Endothelial cell of umbilical vein (primary cell): Measurements from ENCODE around the gene C1QTNF5. TPM values are rescaled to one million over a fixed set of nuclear protein-coding genes. Genes with fewer than 3 reads are reported as not detected.

Experiments
- BruUV-seq: library from RNA; stranded (reverse); fragments of 400-500 nt; replicated peaks from 2 replicates; lab custom pipeline; 2021; lab: Mats Ljungman, UMichigan
- CTCF ChIA-PET: fragments of 300-600, 350-600 bp; sonication (Branson Sonifier 250); formaldehyde crosslinking; loops from one replicate; lab custom pipeline; 2021; ENCODE audit warnings: antibody characterized with exemption, inconsistent platforms; lab: Charles Lee
- POLR2A ChIA-PET: fragments of 300-600, 350-600 bp; sonication (Branson Sonifier 250); formaldehyde crosslinking; loops from one replicate; lab custom pipeline; 2021; ENCODE audit warnings: antibody characterized with exemption, inconsistent platforms; lab: Charles Lee
- DNase-seq: peaks from one replicate; pipeline ENCODE4 v3.0.0-alpha.2; 2011; ENCODE audit warnings: low read depth, low spot score
- FAIRE-seq: peaks from 2 replicates; lab custom pipeline; 2011; peaks lifted over from hg19 to GRCh38; lab: Jason Lieb, UNC
- H2AFZ ChIP-seq: 2 replicates; pipeline ENCODE4 v1.6.0; 2012; ENCODE audit warnings: low read depth, low read length, control low read depth, inconsistent platforms
- H3K27ac ChIP-seq: 2 replicates; pipeline ENCODE4 v1.5.1; 2011; ENCODE audit warnings: low read depth, mild to moderate bottlenecking, control low read depth, low read length, moderate library complexity; ENCODE audit not compliant: insufficient read depth
- H3K27me3 ChIP-seq, 2 experiments: 2 replicates each; pipeline versions ENCODE4 v1.6.0 to v1.6.1; 2011; ENCODE audit warnings: low read length in 2 of 2, mixed read lengths in 1 of 2; ENCODE audit not compliant: control insufficient read depth in 2 of 2, insufficient read depth in 2 of 2
- H3K36me3 ChIP-seq, 2 experiments: 2 replicates in 1 of 2; 3 replicates in 1 of 2; pipeline ENCODE4 v1.5.1; 2011; ENCODE audit warnings: low read length in 2 of 2, mild to moderate bottlenecking in 1 of 2, moderate library complexity in 1 of 2; ENCODE audit not compliant: control insufficient read depth in 2 of 2, insufficient read depth in 2 of 2; ENCODE audit errors: extremely low read depth in 1 of 2
- H3K4me1 ChIP-seq: 3 replicates; pipeline ENCODE4 v1.5.1; 2011; ENCODE audit warnings: mild to moderate bottlenecking, low read length; ENCODE audit not compliant: control insufficient read depth, insufficient read depth; ENCODE audit errors: extremely low read depth
- H3K4me2 ChIP-seq: 2 replicates; pipeline ENCODE4 v1.6.1; 2011; ENCODE audit warnings: low read length, control low read depth, mixed read lengths; ENCODE audit not compliant: insufficient read depth
- H3K4me3 ChIP-seq, 3 experiments: fragments of 200-600 bp in 1 of 3; sonication (generic), shearing (Covaris generic) in 1 of 3; replicated peaks in 1 of 3; 2 replicates each; pipeline ENCODE4 v1.5.1; 2011 to 2016; ENCODE audit warnings: control low read depth in 3 of 3, low read length in 3 of 3, mild to moderate bottlenecking in 2 of 3, inconsistent platforms in 1 of 3, low read depth in 1 of 3, moderate library complexity in 1 of 3; ENCODE audit not compliant: insufficient read depth in 1 of 3
- H3K79me2 ChIP-seq: 2 replicates; pipeline ENCODE4 v1.6.0; 2012; ENCODE audit warnings: low read length, inconsistent platforms; ENCODE audit not compliant: control insufficient read depth, insufficient read depth
- H3K9ac ChIP-seq: replicated peaks from 2 replicates; pipeline ENCODE3; 2011; ENCODE audit warnings: low read length, control low read depth; ENCODE audit not compliant: insufficient read depth; ENCODE audit errors: extremely low read depth
- H3K9me1 ChIP-seq: replicated peaks from 3 replicates; pipeline ENCODE4 v1.6.0; 2011; ENCODE audit warnings: mild to moderate bottlenecking, low read length; ENCODE audit not compliant: control insufficient read depth, insufficient read depth; ENCODE audit errors: extremely low read depth
- H3K9me3 ChIP-seq: replicated peaks from 2 replicates; pipeline ENCODE4 v1.5.1; 2012; ENCODE audit warnings: low read length, inconsistent platforms; ENCODE audit not compliant: control insufficient read depth, insufficient read depth
- H4K20me1 ChIP-seq: replicated peaks from 2 replicates; pipeline ENCODE3; 2011; ENCODE audit warnings: mild to moderate bottlenecking, low read length; ENCODE audit not compliant: control insufficient read depth, insufficient read depth; ENCODE audit errors: extremely low read depth
- EZH2 ChIP-seq: IDR thresholded peaks from 2 replicates; pipeline ENCODE4 v1.6.1; 2012; ENCODE audit warnings: borderline replicate concordance, low read depth, mild to moderate bottlenecking, moderate library complexity, low read length, inconsistent platforms; ENCODE audit not compliant: severe bottlenecking
- MYC ChIP-seq: IDR thresholded peaks from one replicate; pipeline ENCODE4 v1.6.1; 2011; ENCODE audit warnings: mild to moderate bottlenecking, low read depth, low read length
- POLR2A ChIP-seq: IDR thresholded peaks from 2 replicates; pipeline ENCODE4 v1.6.1; 2012; ENCODE audit warnings: low read depth, mild to moderate bottlenecking, control low read depth, low read length
- POLR2AphosphoS5 ChIP-seq: IDR thresholded peaks from 2 replicates; pipeline ENCODE4 v1.6.1; 2012; ENCODE audit warnings: low read depth, mild to moderate bottlenecking, control low read depth, low read length, moderate library complexity; ENCODE audit not compliant: insufficient read depth
- dilution Hi-C: fragments of 300-500 bp; cut with MboI; formaldehyde crosslinking; loops from one replicate; pipeline ENCODE4 v1.15.0; 2019; ENCODE audit warnings: low sequenced_read_pairs; ENCODE audit not compliant: extremely low pct_ligation_motif_present
- intact Hi-C: fragments of 100-400 bp; cut with micrococcal nuclease; formaldehyde crosslinking; loops from one replicate; pipeline ENCODE4 v1.10.0; 2022
- polyA plus RNA-seq, 4 experiments: library from polyadenylated mRNA; depleted of rRNA in 3 of 4; stranded (reverse) in 3 of 4; unstranded in 1 of 4; fragments of >200 nt; gene quantifications; 2 replicates each; pipeline versions ENCODE4 v1.2.1 to v1.2.3, GENCODE V29; 2011 to 2012; ENCODE audit warnings: missing spikeins in 1 of 4
- total RNA-seq: library from RNA; stranded (reverse); gene quantifications from 2 replicates; pipeline ENCODE4 v1.2.3, GENCODE V29; 2021
- TF ChIP-seq, protein P1 (sequence below), 2 donors: IDR thresholded peaks; 1 replicate in 1 of 2; 2 replicates in 1 of 2; pipeline ENCODE4 v1.5.1; 2011; ENCODE audit warnings: low read length in 2 of 2, mild to moderate bottlenecking in 2 of 2, moderate library complexity in 2 of 2, control low read depth in 1 of 2, inconsistent platforms in 1 of 2, low read depth in 1 of 2; ENCODE audit not compliant: insufficient read depth in 1 of 2; ENCODE audit errors: extremely low read depth in 1 of 2

The C1QTNF5 gene
- total and polyA plus RNA-seq, 2 donors (not counting 3 experiments of a cell fraction or from before 2014, with no cell fraction given): 126 to 201 TPM

DNA sequence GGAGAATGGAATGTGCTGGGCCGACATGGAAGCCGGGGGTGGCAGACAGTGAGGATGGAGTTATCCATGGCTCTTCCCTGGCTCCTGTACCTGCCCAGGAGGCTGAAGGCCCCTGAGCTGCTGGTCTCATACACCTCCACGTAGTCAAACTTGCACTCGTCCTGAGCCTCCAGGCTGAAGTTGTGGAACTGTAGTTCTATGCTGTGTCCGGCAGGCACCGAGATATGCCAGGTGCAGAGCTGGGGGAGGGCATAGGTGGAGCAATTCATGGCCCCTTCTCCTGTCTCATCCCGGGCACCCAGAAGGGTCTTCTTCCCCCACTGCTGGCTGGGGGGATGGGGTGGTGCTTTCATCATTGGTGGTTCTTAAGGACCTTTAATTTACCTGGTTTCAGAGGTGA is 3.0 kb upstream of the C1QTNF5 start:
- TF ChIP-seq POLR2A: no peak
- TF ChIP-seq, protein P1, sequence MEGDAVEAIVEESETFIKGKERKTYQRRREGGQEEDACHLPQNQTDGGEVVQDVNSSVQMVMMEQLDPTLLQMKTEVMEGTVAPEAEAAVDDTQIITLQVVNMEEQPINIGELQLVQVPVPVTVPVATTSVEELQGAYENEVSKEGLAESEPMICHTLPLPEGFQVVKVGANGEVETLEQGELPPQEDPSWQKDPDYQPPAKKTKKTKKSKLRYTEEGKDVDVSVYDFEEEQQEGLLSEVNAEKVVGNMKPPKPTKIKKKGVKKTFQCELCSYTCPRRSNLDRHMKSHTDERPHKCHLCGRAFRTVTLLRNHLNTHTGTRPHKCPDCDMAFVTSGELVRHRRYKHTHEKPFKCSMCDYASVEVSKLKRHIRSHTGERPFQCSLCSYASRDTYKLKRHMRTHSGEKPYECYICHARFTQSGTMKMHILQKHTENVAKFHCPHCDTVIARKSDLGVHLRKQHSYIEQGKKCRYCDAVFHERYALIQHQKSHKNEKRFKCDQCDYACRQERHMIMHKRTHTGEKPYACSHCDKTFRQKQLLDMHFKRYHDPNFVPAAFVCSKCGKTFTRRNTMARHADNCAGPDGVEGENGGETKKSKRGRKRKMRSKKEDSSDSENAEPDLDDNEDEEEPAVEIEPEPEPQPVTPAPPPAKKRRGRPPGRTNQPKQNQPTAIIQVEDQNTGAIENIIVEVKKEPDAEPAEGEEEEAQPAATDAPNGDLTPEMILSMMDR (IDR thresholded peaks at IDR 0.05; ENCODE audit: extremely low read depth in 1 of 2, insufficient read depth in 1 of 2, low read depth in 1 of 2, low read length in 2 of 2): no peak
- TF ChIP-seq EZH2: no peak
- TF ChIP-seq MYC: no peak
- Histone ChIP-seq H3K4me1 (peaks cover 16% of the 10 kb centered on the region), H3K36me3 (no peaks in the 10 kb centered on the region), H3K9me3 (no peaks in the 10 kb centered on the region), H3K9me1 (no peaks in the 10 kb centered on the region), H2AFZ (no peak overlapping the region), H3K4me2 (no peak overlapping the region), H3K79me2 (peaks cover 5% of the 10 kb centered on the region), H3K27ac (no peak overlapping the region), H3K9ac (no peak overlapping the region), H3K4me3 (no peak overlapping the region), H4K20me1 (no peaks in the 10 kb centered on the region), H3K27me3 (peaks cover 0 to 3% of the 10 kb centered on the region in 2 experiments)
- dilution Hi-C loops (no loop called here), intact Hi-C loops (no loop called here)
- FAIRE-seq: no peak
- CTCF ChIA-PET: interaction anchor here (0.7 to 6.2 kb wide), 4 partner anchors 14 to 37 kb away, joined by 3 to 55 read pairs (median 3); partner anchors contain the start of gene USP2
- DNase-seq: no peak
- no TSS peak for BruUV-seq
- POLR2A ChIA-PET: no interaction called here

DNA sequence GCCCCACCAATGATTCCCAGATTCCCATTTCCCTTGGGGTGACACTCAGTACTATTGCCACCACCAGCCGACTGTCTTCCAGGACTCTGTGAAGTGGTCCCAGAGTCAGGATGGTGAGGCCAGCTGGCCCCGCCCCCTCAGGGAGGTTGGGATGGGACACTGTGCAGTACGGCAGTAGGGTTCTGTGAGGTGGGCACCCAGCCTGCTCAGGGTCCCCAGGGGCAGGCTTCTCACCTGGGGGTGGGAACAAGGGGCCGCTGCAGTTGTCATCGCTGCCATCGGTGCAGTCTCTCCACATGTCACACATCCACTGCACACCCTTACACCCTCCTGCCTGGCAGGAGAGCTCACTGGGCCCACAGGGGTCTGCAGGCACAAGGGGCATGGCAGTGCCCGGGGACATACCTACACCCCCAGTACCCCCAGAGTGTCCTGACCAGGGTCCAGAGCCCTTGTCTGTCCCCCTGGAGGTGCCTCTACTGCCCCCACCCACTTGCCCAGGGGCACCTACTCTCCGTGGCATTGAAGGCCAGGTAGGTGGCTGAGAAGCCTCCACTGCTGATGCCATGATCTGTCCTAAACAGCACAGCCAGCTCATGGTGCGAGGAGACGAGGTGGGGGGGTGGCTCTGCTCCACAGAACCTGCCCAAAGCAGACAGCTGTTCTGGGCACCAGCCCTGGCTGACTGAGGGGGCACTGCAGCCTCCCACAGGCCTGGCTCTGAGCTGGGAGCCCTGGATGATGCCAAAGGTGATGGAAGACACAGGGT is 1.9 kb upstream of the C1QTNF5 start:
- intact Hi-C loops (no loop called here), dilution Hi-C loops (no loop called here)
- ChIA-PET CTCF (interaction anchor here (5.9 to 6.3 kb wide), 3 partner anchors 15 to 30 kb away, joined by 55 to 301 read pairs (median 134); partner anchors contain the start of gene MCAM), POLR2A (no interaction called here)
- DNase-seq (no peak), FAIRE-seq (no peak)
- Histone ChIP-seq H3K4me1 (peaks cover 25% of the 10 kb centered on the region), H3K27ac (no peak overlapping the region), H3K79me2 (peaks cover 5% of the 10 kb centered on the region), H4K20me1 (no peaks in the 10 kb centered on the region), H3K9me1 (no peaks in the 10 kb centered on the region), H2AFZ (no peak overlapping the region), H3K4me3 (no peak overlapping the region), H3K9ac (no peak overlapping the region), H3K4me2 (no peak overlapping the region), H3K9me3 (no peaks in the 10 kb centered on the region), H3K36me3 (no peaks in the 10 kb centered on the region), H3K27me3 (peaks cover 0 to 3% of the 10 kb centered on the region in 2 experiments)
- TF ChIP-seq POLR2AphosphoS5: no peak
- BruUV-seq: no TSS peak
